Hepatocyte (in vitro differentiated cells): ENCODE measurements around the gene ROR1.

Source experiments
- EZH2 ChIP-seq: fragments of 200-600 bp; sonication (generic); IDR thresholded peaks from 2 replicates; pipeline ENCODE4 v1.6.1; 2016; ENCODE audit warnings: antibody characterized with exemption, mild to moderate bottlenecking, borderline replicate concordance
- TF ChIP-seq, protein P1 (sequence below): fragments of 200-600 bp; sonication (generic); IDR thresholded peaks from 2 replicates; pipeline ENCODE4 v1.5.1; 2016; ENCODE audit warnings: antibody characterized with exemption, mild to moderate bottlenecking; ENCODE audit not compliant: poor library complexity

DNA sequence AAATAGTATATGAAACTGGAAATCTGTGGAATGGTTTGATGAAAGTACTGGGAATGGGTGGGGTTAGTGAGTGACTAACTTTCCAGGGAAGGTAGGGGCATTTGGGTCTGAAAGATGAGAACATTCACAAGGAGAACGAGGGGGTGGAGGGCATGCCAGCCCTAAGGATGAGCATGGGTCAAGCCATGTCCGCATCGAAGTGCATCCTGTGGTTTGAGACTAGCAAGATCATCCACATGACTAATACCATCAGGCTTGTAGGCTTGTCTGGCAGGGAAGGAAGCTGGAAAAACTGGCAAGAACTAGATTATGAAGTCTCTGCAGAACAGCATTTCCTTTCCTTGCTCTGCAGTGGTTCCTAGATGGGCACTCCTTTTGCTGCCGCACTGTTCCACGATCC is 359.2 kb downstream of the ROR1 start:
- no peak for TF ChIP-seq EZH2
- TF ChIP-seq, protein P1, sequence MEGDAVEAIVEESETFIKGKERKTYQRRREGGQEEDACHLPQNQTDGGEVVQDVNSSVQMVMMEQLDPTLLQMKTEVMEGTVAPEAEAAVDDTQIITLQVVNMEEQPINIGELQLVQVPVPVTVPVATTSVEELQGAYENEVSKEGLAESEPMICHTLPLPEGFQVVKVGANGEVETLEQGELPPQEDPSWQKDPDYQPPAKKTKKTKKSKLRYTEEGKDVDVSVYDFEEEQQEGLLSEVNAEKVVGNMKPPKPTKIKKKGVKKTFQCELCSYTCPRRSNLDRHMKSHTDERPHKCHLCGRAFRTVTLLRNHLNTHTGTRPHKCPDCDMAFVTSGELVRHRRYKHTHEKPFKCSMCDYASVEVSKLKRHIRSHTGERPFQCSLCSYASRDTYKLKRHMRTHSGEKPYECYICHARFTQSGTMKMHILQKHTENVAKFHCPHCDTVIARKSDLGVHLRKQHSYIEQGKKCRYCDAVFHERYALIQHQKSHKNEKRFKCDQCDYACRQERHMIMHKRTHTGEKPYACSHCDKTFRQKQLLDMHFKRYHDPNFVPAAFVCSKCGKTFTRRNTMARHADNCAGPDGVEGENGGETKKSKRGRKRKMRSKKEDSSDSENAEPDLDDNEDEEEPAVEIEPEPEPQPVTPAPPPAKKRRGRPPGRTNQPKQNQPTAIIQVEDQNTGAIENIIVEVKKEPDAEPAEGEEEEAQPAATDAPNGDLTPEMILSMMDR = no peak
